ENCODE data around the gene AUNIP. TPM values are rescaled to one million over a fixed set of nuclear protein-coding genes. Genes with fewer than 3 reads are reported as not detected.

AUNIP gene
- total and polyA plus RNA-seq, 9 donors: 0.76 to 1.8 (median 1.2) TPM

DNA sequence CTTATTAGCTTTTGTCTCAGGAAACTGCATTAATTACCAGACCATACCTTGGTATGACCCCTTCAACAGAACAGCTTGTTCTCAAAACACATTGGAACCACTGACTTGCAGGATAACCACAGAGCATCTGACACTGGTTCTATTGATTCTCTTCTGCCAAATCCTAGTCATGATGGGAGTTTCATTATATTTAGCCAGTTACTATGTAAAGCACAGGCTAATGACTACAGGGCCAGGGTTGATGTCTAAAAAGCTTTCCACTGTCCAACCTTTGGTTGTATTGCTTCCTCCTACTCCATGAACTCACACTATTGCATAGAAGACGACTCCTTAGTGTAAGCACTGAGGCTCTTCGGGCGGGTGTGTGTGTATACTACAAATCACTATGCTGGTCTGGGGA, 43.2 kb upstream of the AUNIP start:
- WGBS (ENCODE audit: insufficient coverage): no CpG with 5 or more reads among the region's 3 CpGs
- peaks cover 13% of the 10 kb centered on the region for H3K4me1 ChIP-seq (ENCODE audit: control insufficient read depth, insufficient read depth, low read length)
- H3K27me3 ChIP-seq (ENCODE audit: control insufficient read depth, insufficient read depth, low read length): no peaks in the 10 kb centered on the region
- H3K9me3 ChIP-seq (replicated peaks; ENCODE audit: control insufficient read depth, low read depth, low read length): no peaks in the 10 kb centered on the region
- H3K4me3 ChIP-seq (ENCODE audit: low read length): no peak overlapping the region
- H3K27ac ChIP-seq (ENCODE audit: low read length): no peak overlapping the region
- no peak for DNase-seq
- peaks cover 45% of the 10 kb centered on the region for H3K36me3 ChIP-seq (ENCODE audit: control insufficient read depth, insufficient read depth, low read length)

DNA sequence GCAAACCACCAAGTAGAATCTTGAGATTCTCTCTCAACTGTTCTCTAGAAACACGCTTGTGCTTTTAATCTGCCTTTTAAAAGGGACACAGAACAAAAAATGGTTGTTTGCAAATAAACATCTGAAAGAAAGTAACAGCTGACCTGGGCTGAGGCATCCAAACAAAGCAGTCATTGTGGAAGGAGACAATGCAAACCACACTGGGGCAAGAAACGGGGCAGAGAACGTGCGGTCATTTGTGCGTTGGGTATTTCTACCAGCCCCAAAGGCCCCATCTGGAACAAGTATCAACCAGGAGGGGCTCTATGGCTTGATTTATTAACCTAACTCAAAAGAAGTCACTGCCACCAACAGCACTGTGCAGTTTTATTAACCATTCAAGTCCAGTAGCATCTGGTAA, 41.0 kb upstream of the AUNIP start:
- WGBS (ENCODE audit: insufficient coverage): 73% methylated on average over 2 of the region's 5 CpGs
- DNase-seq: no peak
- H3K36me3 ChIP-seq (ENCODE audit: control insufficient read depth, insufficient read depth, low read length): peaks cover 60% of the 10 kb centered on the region

GRCh38 chr1:25899792-25900191, 40.5 kb upstream of the AUNIP start:
- peaks cover 25% of the 10 kb centered on the region for H3K4me1 ChIP-seq (ENCODE audit: control insufficient read depth, insufficient read depth, low read length)
- H3K9me3 ChIP-seq (replicated peaks; ENCODE audit: control insufficient read depth, low read depth, low read length): no peaks in the 10 kb centered on the region
- no peak for DNase-seq
- H3K36me3 ChIP-seq (ENCODE audit: control insufficient read depth, insufficient read depth, low read length): peaks cover 61% of the 10 kb centered on the region
- no peak overlapping the region for H3K4me3 ChIP-seq (ENCODE audit: low read length)
- no peak overlapping the region for H3K27ac ChIP-seq (ENCODE audit: low read length)
- no peaks in the 10 kb centered on the region for H3K27me3 ChIP-seq (ENCODE audit: control insufficient read depth, insufficient read depth, low read length)
- WGBS (ENCODE audit: insufficient coverage): 20% methylated on average over 1 of the region's 6 CpGs

More for the DNA sequence above, 41.0 kb upstream of the AUNIP start:
- Histone ChIP-seq H3K9me3 (replicated peaks; ENCODE audit: control insufficient read depth, low read depth, low read length) (no peaks in the 10 kb centered on the region), H3K4me1 (ENCODE audit: control insufficient read depth, insufficient read depth, low read length) (peaks cover 22% of the 10 kb centered on the region), H3K27ac (ENCODE audit: low read length) (no peak overlapping the region), H3K4me3 (ENCODE audit: low read length) (no peak overlapping the region), H3K27me3 (ENCODE audit: control insufficient read depth, insufficient read depth, low read length) (no peaks in the 10 kb centered on the region)

- Histone ChIP-seq H3K27ac (ENCODE audit: low read length) (no peak overlapping the region), H3K4me1 (ENCODE audit: control insufficient read depth, insufficient read depth, low read length) (peaks cover 19% of the 10 kb centered on the region), H3K9me3 (replicated peaks; ENCODE audit: control insufficient read depth, low read depth, low read length) (no peaks in the 10 kb centered on the region), H3K36me3 (ENCODE audit: control insufficient read depth, insufficient read depth, low read length) (peaks cover 66% of the 10 kb centered on the region), H3K4me3 (ENCODE audit: low read length) (no peak overlapping the region), H3K27me3 (ENCODE audit: control insufficient read depth, insufficient read depth, low read length) (no peaks in the 10 kb centered on the region)
- DNase-seq: no peak
- 69% methylated on average over 5 of the region's 11 CpGs for WGBS (ENCODE audit: insufficient coverage)
These were observed 39.2 kb upstream of the AUNIP start for GRCh38 chr1:25898223-25899015.

- Histone ChIP-seq H3K9me3 (replicated peaks; ENCODE audit: control insufficient read depth, low read depth, low read length) (no peaks in the 10 kb centered on the region), H3K27me3 (ENCODE audit: control insufficient read depth, insufficient read depth, low read length) (no peaks in the 10 kb centered on the region), H3K4me1 (ENCODE audit: control insufficient read depth, insufficient read depth, low read length) (peaks cover 23% of the 10 kb centered on the region), H3K4me3 (ENCODE audit: low read length) (no peak overlapping the region), H3K36me3 (ENCODE audit: control insufficient read depth, insufficient read depth, low read length) (peaks cover 66% of the 10 kb centered on the region), H3K27ac (ENCODE audit: low read length) (no peak overlapping the region)
- DNase-seq: no peak
- 40% methylated on average over 2 of the region's 5 CpGs for WGBS (ENCODE audit: insufficient coverage)
These were observed 38.5 kb upstream of the AUNIP start for GRCh38 chr1:25897754-25898153.

DNA sequence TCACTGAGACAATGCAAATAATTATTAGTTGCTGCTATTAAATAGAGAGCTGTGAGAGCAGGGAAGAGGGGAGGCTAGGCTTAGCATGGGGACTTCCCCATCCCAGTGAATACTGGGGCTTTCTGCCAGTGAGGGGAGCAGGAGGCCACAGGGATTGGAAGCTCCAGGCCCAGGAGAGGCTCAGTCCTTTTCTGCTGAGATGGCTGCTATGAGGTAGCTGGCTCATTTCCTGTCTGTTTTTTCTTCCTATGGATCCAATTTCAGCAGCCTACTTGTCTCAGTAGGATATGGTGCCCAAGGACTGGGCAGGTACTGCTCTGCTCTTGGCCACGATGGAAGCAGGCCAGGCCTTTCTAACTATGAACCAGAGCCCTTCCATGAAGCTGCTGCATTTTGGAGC, 37.0 kb upstream of the AUNIP start:
- H3K4me1 ChIP-seq (ENCODE audit: control insufficient read depth, insufficient read depth, low read length): peaks cover 35% of the 10 kb centered on the region
- H3K4me3 ChIP-seq (ENCODE audit: low read length): no peak overlapping the region
- H3K36me3 ChIP-seq (ENCODE audit: control insufficient read depth, insufficient read depth, low read length): peaks cover 55% of the 10 kb centered on the region
- 56% methylated on average over 1 of the region's 1 CpG for WGBS (ENCODE audit: insufficient coverage)
- H3K27ac ChIP-seq (ENCODE audit: low read length): peak overlapping the region; percentile 42
- peak; percentile 41 for DNase-seq
- no peaks in the 10 kb centered on the region for H3K9me3 ChIP-seq (replicated peaks; ENCODE audit: control insufficient read depth, low read depth, low read length)
- no peaks in the 10 kb centered on the region for H3K27me3 ChIP-seq (ENCODE audit: control insufficient read depth, insufficient read depth, low read length)

GRCh38 chr1:25895365-25895990, 36.2 kb upstream of the AUNIP start:
- H3K9me3 ChIP-seq (replicated peaks; ENCODE audit: control insufficient read depth, low read depth, low read length): no peaks in the 10 kb centered on the region
- peaks cover 38% of the 10 kb centered on the region for H3K4me1 ChIP-seq (ENCODE audit: control insufficient read depth, insufficient read depth, low read length)
- H3K4me3 ChIP-seq (ENCODE audit: low read length): no peak overlapping the region
- H3K36me3 ChIP-seq (ENCODE audit: control insufficient read depth, insufficient read depth, low read length): peaks cover 52% of the 10 kb centered on the region
- peak; percentile 96 for DNase-seq
- H3K27ac ChIP-seq (ENCODE audit: low read length): peak overlapping the region; percentile 42
- H3K27me3 ChIP-seq (ENCODE audit: control insufficient read depth, insufficient read depth, low read length): no peaks in the 10 kb centered on the region
- WGBS (ENCODE audit: insufficient coverage): 12% methylated on average over 11 of the region's 12 CpGs

GRCh38 chr1:25893116-25893515, 33.9 kb upstream of the AUNIP start:
- no peaks in the 10 kb centered on the region for H3K27me3 ChIP-seq (ENCODE audit: control insufficient read depth, insufficient read depth, low read length)
- no peak for DNase-seq
- no peaks in the 10 kb centered on the region for H3K9me3 ChIP-seq (replicated peaks; ENCODE audit: control insufficient read depth, low read depth, low read length)
- no peak overlapping the region for H3K4me3 ChIP-seq (ENCODE audit: low read length)
- H3K36me3 ChIP-seq (ENCODE audit: control insufficient read depth, insufficient read depth, low read length): peaks cover 32% of the 10 kb centered on the region
- WGBS (ENCODE audit: insufficient coverage): 65% methylated on average over 2 of the region's 4 CpGs
- no peak overlapping the region for H3K27ac ChIP-seq (ENCODE audit: low read length)
- peaks cover 49% of the 10 kb centered on the region for H3K4me1 ChIP-seq (ENCODE audit: control insufficient read depth, insufficient read depth, low read length)

DNA sequence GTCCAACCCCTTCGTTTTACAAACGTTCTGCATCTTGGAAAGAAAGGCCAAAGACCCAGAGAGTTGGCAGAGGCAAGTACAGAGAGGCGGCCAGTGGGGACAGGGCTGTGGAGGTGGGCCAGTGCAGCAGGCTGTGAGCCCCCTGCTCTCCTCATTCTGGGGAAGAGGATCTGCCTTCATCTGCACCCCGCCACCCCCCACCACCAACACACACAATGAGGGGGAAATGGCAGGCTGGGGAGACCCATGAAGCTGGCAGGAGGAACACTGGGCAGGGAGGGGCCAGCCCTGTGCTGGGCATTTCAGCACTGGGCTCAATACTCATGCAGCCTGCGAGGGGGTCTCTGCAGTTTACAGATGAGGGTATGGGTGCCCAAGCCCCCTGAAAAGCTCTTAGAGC, 32.3 kb upstream of the AUNIP start:
- peaks cover 24% of the 10 kb centered on the region for H3K36me3 ChIP-seq (ENCODE audit: control insufficient read depth, insufficient read depth, low read length)
- no peak overlapping the region for H3K4me3 ChIP-seq (ENCODE audit: low read length)
- WGBS (ENCODE audit: insufficient coverage): 80% methylated on average over 2 of the region's 5 CpGs
- peak overlapping the region; percentile 13 for H3K27ac ChIP-seq (ENCODE audit: low read length)
- peaks cover 47% of the 10 kb centered on the region for H3K4me1 ChIP-seq (ENCODE audit: control insufficient read depth, insufficient read depth, low read length)
- no peaks in the 10 kb centered on the region for H3K27me3 ChIP-seq (ENCODE audit: control insufficient read depth, insufficient read depth, low read length)
- DNase-seq: no peak
- no peaks in the 10 kb centered on the region for H3K9me3 ChIP-seq (replicated peaks; ENCODE audit: control insufficient read depth, low read depth, low read length)

GRCh38 chr1:25890239-25891034, 31.2 kb upstream of the AUNIP start:
- WGBS (ENCODE audit: insufficient coverage): 78% methylated on average over 6 of the region's 10 CpGs
- H3K27ac ChIP-seq (ENCODE audit: low read length): peak overlapping the region; percentile 31
- no peaks in the 10 kb centered on the region for H3K9me3 ChIP-seq (replicated peaks; ENCODE audit: control insufficient read depth, low read depth, low read length)
- peaks cover 13% of the 10 kb centered on the region for H3K36me3 ChIP-seq (ENCODE audit: control insufficient read depth, insufficient read depth, low read length)
- no peak overlapping the region for H3K4me3 ChIP-seq (ENCODE audit: low read length)
- peaks cover 35% of the 10 kb centered on the region for H3K4me1 ChIP-seq (ENCODE audit: control insufficient read depth, insufficient read depth, low read length)
- H3K27me3 ChIP-seq (ENCODE audit: control insufficient read depth, insufficient read depth, low read length): no peaks in the 10 kb centered on the region
- DNase-seq: no peak

Data from muscle of leg (tissue), 11 donors.